IPS DF 6.9 (cell line): ENCODE results near the gene KCNN3.

Source experiments
- DNase-seq: peaks from one replicate; pipeline ENCODE4 v3.0.0-alpha.2; 2013; ENCODE audit warnings: low read depth, low spot score
- H3K27ac ChIP-seq: one replicate; pipeline ENCODE4 v1.5.1; 2013; ENCODE audit warnings: low read length, control low read depth
- H3K27me3 ChIP-seq: 2 replicates; pipeline ENCODE4 v1.6.1; 2013; ENCODE audit warnings: mild to moderate bottlenecking, low read length; ENCODE audit not compliant: control insufficient read depth, insufficient read depth
- H3K36me3 ChIP-seq: 2 replicates; pipeline ENCODE4 v1.6.1; 2013; ENCODE audit warnings: low read length; ENCODE audit not compliant: control insufficient read depth, insufficient read depth
- H3K4me1 ChIP-seq: 2 replicates; pipeline ENCODE4 v1.6.1; 2013; ENCODE audit warnings: low read length; ENCODE audit not compliant: control insufficient read depth, insufficient read depth
- H3K4me3 ChIP-seq: 2 replicates; pipeline ENCODE4 v1.5.1; 2013; ENCODE audit warnings: mild to moderate bottlenecking, low read length
- H3K9me3 ChIP-seq: 2 replicates; pipeline ENCODE4 v1.6.1; 2013; ENCODE audit warnings: low read length, inconsistent platforms; ENCODE audit not compliant: control insufficient read depth, insufficient read depth
- WGBS: extraction: QIAGEN DNeasy Blood & Tissue Kit; methylation state at CpG from one replicate; pipeline ENCODE4 v1.1.7; 2013; ENCODE audit warnings: mixed read lengths, missing lambda C conversion rate; ENCODE audit not compliant: insufficient read length, insufficient coverage; 5-methylcytosine and 5-hydroxymethylcytosine counted together

The KCNN3 gene

DNA sequence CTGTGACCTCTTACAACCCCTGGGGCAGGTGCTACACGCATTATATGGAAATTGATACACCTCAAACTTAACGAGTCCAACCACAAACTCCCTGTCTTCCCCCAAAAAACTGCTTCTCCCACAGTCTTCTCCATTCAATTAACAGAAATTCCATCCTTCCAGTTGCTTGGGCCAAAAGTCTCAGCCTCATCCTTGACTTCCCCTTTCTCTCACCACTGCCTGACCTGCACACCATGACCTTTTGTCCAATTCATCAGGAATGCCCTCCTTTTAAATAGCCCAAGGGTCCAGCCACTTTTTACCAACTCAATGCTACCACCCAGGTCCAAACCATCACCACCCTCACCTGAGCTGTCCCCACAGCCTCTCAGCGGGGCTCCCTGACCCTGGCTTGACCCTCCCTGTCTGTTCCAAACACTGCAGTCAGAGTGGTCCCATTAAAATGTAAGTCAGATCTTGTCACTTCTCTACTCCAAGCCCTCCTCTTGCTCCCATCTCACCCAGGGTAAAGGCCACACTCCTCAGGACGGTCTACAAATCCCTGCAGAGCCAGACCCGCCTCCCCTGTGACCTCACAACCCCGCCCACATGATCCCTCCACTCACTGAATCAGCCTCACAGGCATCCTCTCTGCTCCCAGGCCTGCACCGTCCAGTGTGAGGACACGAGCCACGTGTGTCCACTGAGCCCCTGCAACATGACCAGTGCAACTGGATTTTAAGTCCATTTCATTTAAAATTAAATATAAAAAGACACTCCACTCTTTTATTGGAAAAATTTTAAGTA is 18.5 kb downstream of the KCNN3 start:
- Histone ChIP-seq H3K4me1 (0 out of 2 replicates have a peak, but pooled peaks cover 2% of the 10 kb centered on the region), H3K4me3 (no peak overlapping the region)
- no CpG with 5 or more reads among the region's 9 CpGs for WGBS

GRCh38 chr1:154849645-154850131 is 20.4 kb downstream of the KCNN3 start:
- H3K4me1 ChIP-seq = peaks cover 2% of the 10 kb centered on the region; the same call in 1 of the 2 replicates
- no CpG with 5 or more reads among the region's 6 CpGs for WGBS
- DNase-seq = no peak
- no peaks in the 10 kb centered on the region for H3K27me3 ChIP-seq
- no peaks in the 10 kb centered on the region for H3K9me3 ChIP-seq
- no peak overlapping the region for H3K4me3 ChIP-seq
- no peaks in the 10 kb centered on the region for H3K36me3 ChIP-seq
- H3K27ac ChIP-seq = no peak overlapping the region

More for the DNA sequence above, 18.5 kb downstream of the KCNN3 start:
- no peak for DNase-seq
- Histone ChIP-seq H3K36me3 (no peaks in the 10 kb centered on the region), H3K9me3 (no peaks in the 10 kb centered on the region), H3K27ac (no peak overlapping the region), H3K27me3 (no peaks in the 10 kb centered on the region)

DNA sequence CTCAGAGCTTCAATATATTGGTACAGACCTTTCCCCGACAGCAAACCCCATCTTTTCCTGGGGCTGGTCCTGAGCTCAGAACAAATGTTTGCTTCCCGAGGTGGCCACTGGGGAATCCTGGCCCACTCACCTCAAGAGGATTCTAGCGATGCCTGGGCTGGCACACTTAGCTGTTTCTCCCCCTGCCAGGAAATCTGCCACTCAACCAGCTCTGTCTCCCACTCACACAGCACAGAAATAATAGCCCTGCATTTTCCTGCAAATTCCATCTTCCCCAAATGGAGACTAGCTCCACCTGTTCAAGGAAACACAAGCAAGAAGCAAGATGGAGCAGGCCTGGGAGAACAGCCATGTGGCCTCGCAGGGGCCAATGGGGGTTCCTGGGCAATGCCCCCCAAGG is 21.1 kb downstream of the KCNN3 start:
- no peaks in the 10 kb centered on the region for H3K9me3 ChIP-seq
- H3K36me3 ChIP-seq = no peaks in the 10 kb centered on the region
- no peak overlapping the region for H3K27ac ChIP-seq
- no CpG with 5 or more reads among the region's 4 CpGs for WGBS
- no peaks in the 10 kb centered on the region for H3K27me3 ChIP-seq
- H3K4me1 ChIP-seq = peaks cover 2% of the 10 kb centered on the region; the same call in 1 of the 2 replicates
- H3K4me3 ChIP-seq = no peak overlapping the region
- no peak for DNase-seq

DNA sequence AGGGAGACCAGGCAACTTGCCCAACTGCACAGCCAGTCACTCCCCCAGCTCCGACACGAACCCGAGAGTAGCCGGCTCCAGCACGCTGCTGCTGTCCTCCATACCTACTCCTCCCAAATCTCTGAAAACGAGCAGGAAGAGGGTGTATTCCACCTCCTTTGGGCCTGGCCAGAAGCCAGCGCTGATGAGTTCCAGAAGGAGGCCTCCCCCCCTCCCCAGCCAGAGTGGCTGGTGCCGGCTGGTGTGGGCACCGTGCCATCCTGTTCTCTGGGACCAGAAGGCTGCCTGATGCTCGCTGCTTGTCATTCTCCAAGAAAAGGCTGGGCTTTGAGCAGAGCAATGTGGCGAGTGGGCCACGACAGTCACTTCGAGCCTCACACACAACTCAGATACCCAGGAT is 22.2 kb downstream of the KCNN3 start:
- Histone ChIP-seq H3K9me3 (no peaks in the 10 kb centered on the region), H3K36me3 (no peaks in the 10 kb centered on the region), H3K27ac (no peak overlapping the region), H3K4me1 (peaks cover 2% of the 10 kb centered on the region; the same call in 1 of the 2 replicates), H3K27me3 (no peaks in the 10 kb centered on the region), H3K4me3 (no peak overlapping the region)
- no CpG with 5 or more reads among the region's 13 CpGs for WGBS
- no peak for DNase-seq

- Histone ChIP-seq H3K4me1 (peaks cover 2% of the 10 kb centered on the region; the same call in 1 of the 2 replicates), H3K4me3 (no peak overlapping the region), H3K9me3 (no peaks in the 10 kb centered on the region), H3K27ac (no peak overlapping the region), H3K36me3 (no peaks in the 10 kb centered on the region), H3K27me3 (no peaks in the 10 kb centered on the region)
- no peak for DNase-seq
- no CpG with 5 or more reads among the region's 19 CpGs for WGBS
Observed at GRCh38 chr1:154846565-154847442, 23.3 kb downstream of the KCNN3 start.

DNA sequence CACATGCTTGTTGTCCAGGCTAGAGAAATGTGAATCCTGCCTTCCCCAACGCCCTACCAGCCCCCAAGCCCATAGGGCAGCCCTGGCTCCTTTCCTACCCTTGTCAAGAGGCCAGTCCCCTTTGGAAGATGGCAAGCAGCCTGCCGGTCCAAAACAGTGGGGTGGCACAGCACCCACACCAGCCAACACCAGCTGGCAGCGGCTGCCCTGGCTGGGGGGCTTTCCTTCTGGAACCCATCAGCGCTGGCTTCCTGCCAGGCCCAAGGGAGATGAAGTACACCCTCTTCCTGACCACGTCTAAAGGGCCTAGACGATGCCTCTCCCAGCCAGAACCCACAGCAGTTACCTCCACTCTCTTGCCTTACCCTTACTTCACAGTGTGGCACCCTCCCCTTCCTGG is 24.2 kb downstream of the KCNN3 start:
- Histone ChIP-seq H3K9me3 (no peaks in the 10 kb centered on the region), H3K36me3 (no peaks in the 10 kb centered on the region), H3K27me3 (no peaks in the 10 kb centered on the region), H3K27ac (no peak overlapping the region), H3K4me1 (peaks cover 2% of the 10 kb centered on the region; the same call in 1 of the 2 replicates), H3K4me3 (no peak overlapping the region)
- no CpG with 5 or more reads among the region's 6 CpGs for WGBS
- no peak for DNase-seq

DNA sequence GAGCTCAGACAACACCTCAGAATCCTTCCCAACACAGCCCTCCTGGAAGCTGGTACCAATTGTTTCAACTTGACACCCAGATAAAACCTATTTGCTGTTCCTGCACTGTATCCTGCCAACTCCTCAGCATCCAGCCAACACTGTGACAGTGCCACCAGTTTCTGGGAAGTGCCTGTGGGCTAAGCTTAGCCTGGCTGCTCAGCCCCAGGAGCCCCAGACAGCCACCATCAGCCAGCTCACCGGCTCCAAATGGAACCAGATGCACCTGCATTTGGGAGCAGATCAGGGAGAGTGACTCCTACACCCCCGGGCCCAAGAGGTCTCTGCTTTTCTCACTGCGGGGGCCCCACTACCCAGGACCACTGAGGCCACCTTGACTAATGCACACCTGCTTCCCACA is 24.9 kb downstream of the KCNN3 start:
- H3K4me1 ChIP-seq = peaks cover under 1% of the 10 kb centered on the region; the same call in 1 of the 2 replicates
- WGBS = no CpG with 5 or more reads among the region's 3 CpGs
- no peaks in the 10 kb centered on the region for H3K36me3 ChIP-seq

GRCh38 chr1:154844297-154844681 is 25.8 kb downstream of the KCNN3 start:
- H3K4me1 ChIP-seq = peaks cover 2% of the 10 kb centered on the region; the same call in 1 of the 2 replicates
- no peaks in the 10 kb centered on the region for H3K9me3 ChIP-seq
- H3K4me3 ChIP-seq = no peak overlapping the region
- no peaks in the 10 kb centered on the region for H3K36me3 ChIP-seq
- DNase-seq = no peak
- no peak overlapping the region for H3K27ac ChIP-seq
- no CpG with 5 or more reads among the region's 10 CpGs for WGBS
- no peaks in the 10 kb centered on the region for H3K27me3 ChIP-seq

More for the DNA sequence above, 24.9 kb downstream of the KCNN3 start:
- H3K4me3 ChIP-seq = no peak overlapping the region
- no peak overlapping the region for H3K27ac ChIP-seq
- no peaks in the 10 kb centered on the region for H3K27me3 ChIP-seq
- no peak for DNase-seq
- H3K9me3 ChIP-seq = no peaks in the 10 kb centered on the region

- H3K27me3 ChIP-seq = no peaks in the 10 kb centered on the region
- no peak overlapping the region for H3K4me3 ChIP-seq
- no peak overlapping the region for H3K27ac ChIP-seq
- H3K4me1 ChIP-seq = peaks cover 4% of the 10 kb centered on the region; the same call in 1 of the 2 replicates
- DNase-seq = no peak
- no CpG with 5 or more reads among the region's 15 CpGs for WGBS
- no peaks in the 10 kb centered on the region for H3K36me3 ChIP-seq
- no peaks in the 10 kb centered on the region for H3K9me3 ChIP-seq
Observed at GRCh38 chr1:154843636-154844296, 26.3 kb downstream of the KCNN3 start.

DNA sequence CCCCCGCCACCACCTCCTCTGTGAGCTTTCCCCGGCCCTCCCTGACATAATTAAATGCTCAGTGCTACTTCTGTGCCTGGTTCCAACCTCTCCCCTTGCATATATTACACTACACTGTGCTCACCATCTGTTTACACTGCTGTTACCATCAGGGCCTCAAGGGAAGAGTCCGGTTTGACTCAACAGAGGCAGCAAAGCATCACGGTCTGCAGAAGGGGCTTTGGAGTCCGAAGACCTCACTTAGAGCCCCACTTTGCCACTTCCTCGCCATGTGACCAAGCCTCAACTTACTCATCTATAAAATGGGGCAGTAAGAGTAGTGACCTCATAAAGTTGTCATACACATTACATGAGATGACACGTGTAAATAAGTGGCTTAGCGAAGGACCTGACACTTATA is 27.4 kb downstream of the KCNN3 start:
- DNase-seq = no peak
- H3K36me3 ChIP-seq = no peaks in the 10 kb centered on the region
- H3K9me3 ChIP-seq = no peaks in the 10 kb centered on the region
- no peak overlapping the region for H3K4me3 ChIP-seq
- H3K27ac ChIP-seq = no peak overlapping the region
- no CpG with 5 or more reads among the region's 8 CpGs for WGBS
- no peaks in the 10 kb centered on the region for H3K27me3 ChIP-seq
- peaks cover 4% of the 10 kb centered on the region; the same call in 1 of the 2 replicates for H3K4me1 ChIP-seq
